ENCODE results near the gene VAV3. TPM values are rescaled to one million over a fixed set of nuclear protein-coding genes. Genes with fewer than 3 reads are reported as not detected.
A peak's percentile ranks its signal among the peaks of the same experiment; 100 is the strongest.

Gene VAV3
- polyA plus RNA-seq, 1 donor (not counting 4 experiments of a cell fraction or from before 2014, with no cell fraction given) = 19.6 TPM

DNA sequence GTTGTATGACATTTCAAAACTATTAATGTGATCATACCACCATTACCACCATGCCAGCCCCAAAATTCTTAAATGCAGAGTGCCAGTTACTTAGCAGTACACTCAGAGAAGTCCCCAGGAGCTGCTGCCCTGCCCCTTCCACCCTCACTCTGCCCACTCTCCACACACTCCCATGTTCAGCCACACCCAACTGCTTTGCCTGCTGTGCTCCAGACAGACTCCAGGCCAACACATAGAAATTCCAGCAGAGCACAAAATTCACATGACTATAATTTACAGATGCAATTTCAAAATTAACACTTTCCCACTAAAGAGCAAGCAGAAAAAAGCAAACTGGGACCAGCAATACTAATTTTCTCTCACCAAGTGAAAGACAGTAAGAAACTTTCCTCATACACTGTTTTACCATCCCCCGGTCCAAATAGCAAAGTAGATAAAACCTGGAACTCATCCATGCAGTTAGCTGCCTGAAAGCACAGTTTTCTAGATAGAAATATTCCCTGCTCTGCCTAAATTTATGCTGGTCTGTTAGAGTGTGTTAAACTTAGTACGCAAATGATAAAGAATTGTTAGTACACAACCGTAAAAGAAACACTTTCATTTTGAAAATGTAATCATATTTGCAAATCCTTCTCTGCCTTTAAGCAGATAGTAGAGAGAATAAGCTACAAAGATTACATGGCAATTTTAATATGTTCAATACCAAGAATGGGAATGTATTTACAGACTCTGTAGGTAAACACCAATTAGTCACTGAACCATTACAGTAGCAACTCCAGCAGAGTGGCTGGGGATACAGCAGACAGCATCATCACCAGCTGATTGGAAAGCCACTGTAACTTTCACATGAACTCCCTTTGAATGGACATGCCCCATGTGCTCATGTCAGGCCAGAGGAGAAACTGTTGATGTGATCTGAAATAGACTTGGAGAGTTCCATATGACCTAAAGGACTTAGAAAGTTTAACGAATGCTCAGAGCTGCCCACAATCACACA, 176.5 kb downstream of the VAV3 start:
- Histone ChIP-seq H3K4me3 (ENCODE audit: control insufficient read depth in 2 of 3, extremely low read depth in 1 of 3, insufficient read depth in 2 of 3, low read depth in 1 of 3, low read length in 3 of 3) (no peak overlapping the region), H3K9me1 (ENCODE audit: control insufficient read depth, extremely low read depth, insufficient read depth, low read length) (no peaks in the 10 kb centered on the region), H3K9ac (ENCODE audit: control insufficient read depth, extremely low read depth, insufficient read depth, low read length) (no peak overlapping the region), H2AFZ (ENCODE audit: control insufficient read depth, low read length) (no peak overlapping the region), H4K20me1 (ENCODE audit: control insufficient read depth, extremely low read depth, insufficient read depth, low read length) (no peaks in the 10 kb centered on the region), H3K27me3 (ENCODE audit: control insufficient read depth, extremely low read depth, insufficient read depth, low read length) (no peaks in the 10 kb centered on the region), H3K36me3 (ENCODE audit: control insufficient read depth in 2 of 2, extremely low read depth in 1 of 2, insufficient read depth in 2 of 2, low read length in 2 of 2) (no peaks in the 10 kb centered on the region), H3K4me2 (ENCODE audit: control insufficient read depth, extremely low read depth, insufficient read depth, low read depth, low read length) (no peak overlapping the region), H3K79me2 (ENCODE audit: control insufficient read depth, insufficient read depth, low read length) (no peaks in the 10 kb centered on the region), H3K9me3 (ENCODE audit: control insufficient read depth, low read depth, low read length) (no peaks in the 10 kb centered on the region), H3K27ac (ENCODE audit: control insufficient read depth, insufficient read depth, low read length) (no peak overlapping the region), H3K4me1 (ENCODE audit: control insufficient read depth, extremely low read depth, insufficient read depth, low read length) (no peaks in the 10 kb centered on the region)
- FAIRE-seq (no peak), DNase-seq (ENCODE audit: low read depth, low spot score) (no peak)
- TF ChIP-seq, protein P1, sequence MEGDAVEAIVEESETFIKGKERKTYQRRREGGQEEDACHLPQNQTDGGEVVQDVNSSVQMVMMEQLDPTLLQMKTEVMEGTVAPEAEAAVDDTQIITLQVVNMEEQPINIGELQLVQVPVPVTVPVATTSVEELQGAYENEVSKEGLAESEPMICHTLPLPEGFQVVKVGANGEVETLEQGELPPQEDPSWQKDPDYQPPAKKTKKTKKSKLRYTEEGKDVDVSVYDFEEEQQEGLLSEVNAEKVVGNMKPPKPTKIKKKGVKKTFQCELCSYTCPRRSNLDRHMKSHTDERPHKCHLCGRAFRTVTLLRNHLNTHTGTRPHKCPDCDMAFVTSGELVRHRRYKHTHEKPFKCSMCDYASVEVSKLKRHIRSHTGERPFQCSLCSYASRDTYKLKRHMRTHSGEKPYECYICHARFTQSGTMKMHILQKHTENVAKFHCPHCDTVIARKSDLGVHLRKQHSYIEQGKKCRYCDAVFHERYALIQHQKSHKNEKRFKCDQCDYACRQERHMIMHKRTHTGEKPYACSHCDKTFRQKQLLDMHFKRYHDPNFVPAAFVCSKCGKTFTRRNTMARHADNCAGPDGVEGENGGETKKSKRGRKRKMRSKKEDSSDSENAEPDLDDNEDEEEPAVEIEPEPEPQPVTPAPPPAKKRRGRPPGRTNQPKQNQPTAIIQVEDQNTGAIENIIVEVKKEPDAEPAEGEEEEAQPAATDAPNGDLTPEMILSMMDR (optimal IDR thresholded peaks at IDR 0.05 in 1 of 3, IDR thresholded peaks at IDR 0.05 in 1 of 3, conservative IDR thresholded peaks at IDR 0.05 in 1 of 3; ENCODE audit: extremely low read depth in 1 of 3, insufficient read depth in 2 of 3, low read length in 3 of 3) = no peak
- no peak for TF ChIP-seq EZH2 (IDR thresholded peaks at IDR 0.05; ENCODE audit: low read length)
- dilution Hi-C loops (cut with MboI; ENCODE audit: extremely low pct_ligation_motif_present, low sequenced_read_pairs) = no loop called here

DNA sequence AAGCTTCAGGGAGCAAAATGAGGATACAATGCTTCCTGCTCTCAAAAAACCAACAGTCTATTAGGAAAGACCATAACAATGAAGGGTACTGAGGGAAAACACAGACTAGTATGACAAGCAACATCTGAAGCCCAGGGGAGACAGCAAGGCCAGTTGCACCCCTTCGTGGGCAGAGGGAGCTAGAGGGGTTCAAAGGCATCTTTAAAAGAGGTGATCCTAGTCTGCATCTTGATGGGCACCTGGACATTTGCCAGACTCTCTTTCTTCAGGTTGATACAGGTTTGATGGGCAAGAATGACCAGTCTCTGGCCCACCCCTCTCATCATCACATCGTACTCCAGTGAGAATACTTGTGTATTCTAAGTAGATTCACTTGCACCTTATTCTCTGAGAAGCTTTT, 177.7 kb downstream of the VAV3 start:
- FAIRE-seq = no peak

More for the DNA sequence above, 177.7 kb downstream of the VAV3 start:
- Histone ChIP-seq H3K36me3 (ENCODE audit: control insufficient read depth in 2 of 2, extremely low read depth in 1 of 2, insufficient read depth in 2 of 2, low read length in 2 of 2) (no peaks in the 10 kb centered on the region), H3K4me2 (ENCODE audit: control insufficient read depth, extremely low read depth, insufficient read depth, low read depth, low read length) (no peak overlapping the region), H3K9ac (ENCODE audit: control insufficient read depth, extremely low read depth, insufficient read depth, low read length) (no peak overlapping the region), H2AFZ (ENCODE audit: control insufficient read depth, low read length) (no peak overlapping the region), H3K27ac (ENCODE audit: control insufficient read depth, insufficient read depth, low read length) (no peak overlapping the region), H3K79me2 (ENCODE audit: control insufficient read depth, insufficient read depth, low read length) (no peaks in the 10 kb centered on the region), H3K27me3 (ENCODE audit: control insufficient read depth, extremely low read depth, insufficient read depth, low read length) (no peaks in the 10 kb centered on the region), H3K9me1 (ENCODE audit: control insufficient read depth, extremely low read depth, insufficient read depth, low read length) (no peaks in the 10 kb centered on the region), H3K4me3 (ENCODE audit: control insufficient read depth in 2 of 3, extremely low read depth in 1 of 3, insufficient read depth in 2 of 3, low read depth in 1 of 3, low read length in 3 of 3) (no peak overlapping the region), H4K20me1 (ENCODE audit: control insufficient read depth, extremely low read depth, insufficient read depth, low read length) (no peaks in the 10 kb centered on the region), H3K4me1 (ENCODE audit: control insufficient read depth, extremely low read depth, insufficient read depth, low read length) (no peaks in the 10 kb centered on the region), H3K9me3 (ENCODE audit: control insufficient read depth, low read depth, low read length) (no peaks in the 10 kb centered on the region)
- no peak for DNase-seq (ENCODE audit: low read depth, low spot score)
- no peak for TF ChIP-seq EZH2 (IDR thresholded peaks at IDR 0.05; ENCODE audit: low read length)
- TF ChIP-seq, protein P1 (optimal IDR thresholded peaks at IDR 0.05 in 1 of 3, IDR thresholded peaks at IDR 0.05 in 1 of 3, conservative IDR thresholded peaks at IDR 0.05 in 1 of 3; ENCODE audit: extremely low read depth in 1 of 3, insufficient read depth in 2 of 3, low read length in 3 of 3) = peak in 2 of 3 experiments; percentile 28 to 39
- dilution Hi-C loops (cut with MboI; ENCODE audit: extremely low pct_ligation_motif_present, low sequenced_read_pairs) = no loop called here
